Parathyroid adenoma (tissue), 2 donors: ENCODE data around the gene MYO1A.
"Not testable (repeated sequence)": the region's sequence is repeated elsewhere in the genome, so short reads cannot be mapped to it uniquely, and the experiment has no call there.

ENCODE experiments used
- H2AFZ ChIP-seq: fragments of 300-600 bp; sonication (generic); one replicate; pipeline ENCODE4 v1.7.0; 2017; ENCODE audit warnings: antibody characterized with exemption, mild to moderate bottlenecking
- H3K27ac ChIP-seq: fragments of 300-600 bp; sonication (generic); one replicate; pipeline ENCODE4 v1.7.0; 2017
- H3K27me3 ChIP-seq: fragments of 300-600 bp; sonication (generic); one replicate; pipeline ENCODE4 v1.7.0; 2017; ENCODE audit warnings: low read length; ENCODE audit not compliant: control insufficient read depth, insufficient read depth
- H3K36me3 ChIP-seq: fragments of 300-600 bp; sonication (generic); one replicate; pipeline ENCODE4 v1.7.0; 2017; ENCODE audit warnings: low read length; ENCODE audit not compliant: control insufficient read depth, insufficient read depth
- H3K4me1 ChIP-seq: fragments of 300-600 bp; sonication (generic); one replicate; pipeline ENCODE4 v1.7.0; 2017; ENCODE audit warnings: control low read depth
- H3K4me2 ChIP-seq: fragments of 300-600 bp; sonication (generic); one replicate; pipeline ENCODE4 v1.7.0; 2017; ENCODE audit warnings: low read length
- H3K4me3 ChIP-seq: fragments of 300-600 bp; sonication (generic); one replicate; pipeline ENCODE4 v1.7.0; 2017; ENCODE audit warnings: low read depth, low read length
- H3K79me2 ChIP-seq: fragments of 300-600 bp; sonication (generic); one replicate; pipeline ENCODE4 v1.7.0; 2017; ENCODE audit warnings: control low read depth
- H3K9ac ChIP-seq: fragments of 300-600 bp; sonication (generic); one replicate; pipeline ENCODE4 v1.7.0; 2017; ENCODE audit warnings: mild to moderate bottlenecking
- H3K9me3 ChIP-seq: fragments of 300-600 bp; sonication (generic); one replicate; pipeline ENCODE4 v1.7.0; 2017; ENCODE audit warnings: low read length; ENCODE audit not compliant: control insufficient read depth
- CTCF ChIP-seq: fragments of 300-600 bp; sonication (generic); IDR thresholded peaks from one replicate; pipeline ENCODE4 v1.7.0; 2017; ENCODE audit warnings: antibody characterized with exemption, mild to moderate bottlenecking
- donor health status: primary hyperparathyroidism.

The MYO1A gene

GRCh38 chr12:57057067-57057751 lies 7.3 kb upstream of the MYO1A start:
- H3K9me3 ChIP-seq = no peaks in the 10 kb centered on the region
- H3K4me3 ChIP-seq = no peak overlapping the region
- no peaks in the 10 kb centered on the region for H3K27me3 ChIP-seq
- H3K4me1 ChIP-seq = no peaks in the 10 kb centered on the region
- no peaks in the 10 kb centered on the region for H3K36me3 ChIP-seq
- H3K4me2 ChIP-seq = no peak overlapping the region
- H3K79me2 ChIP-seq = no peaks in the 10 kb centered on the region
- H2AFZ ChIP-seq = no peak overlapping the region
- TF ChIP-seq CTCF = no peak
- H3K27ac ChIP-seq = no peak overlapping the region
- H3K9ac ChIP-seq = no peak overlapping the region

- Histone ChIP-seq H3K36me3 (no peaks in the 10 kb centered on the region), H3K27me3 (no peaks in the 10 kb centered on the region), H3K79me2 (no peaks in the 10 kb centered on the region), H3K4me1 (no peaks in the 10 kb centered on the region), H3K27ac (no peak overlapping the region), H3K9me3 (no peaks in the 10 kb centered on the region), H3K9ac (no peak overlapping the region), H3K4me2 (no peak overlapping the region), H2AFZ (no peak overlapping the region), H3K4me3 (no peak overlapping the region)
- no peak for TF ChIP-seq CTCF
Measured at GRCh38 chr12:57055824-57056223, 5.9 kb upstream of the MYO1A start.

GRCh38 chr12:57053901-57054300 lies 4.0 kb upstream of the MYO1A start:
- H3K4me2 ChIP-seq, H2AFZ ChIP-seq, H3K27me3 ChIP-seq, H3K4me3 ChIP-seq, H3K79me2 ChIP-seq, H3K4me1 ChIP-seq, H3K9me3 ChIP-seq, H3K9ac ChIP-seq, H3K27ac ChIP-seq, H3K36me3 ChIP-seq: not testable (repeated sequence)

GRCh38 chr12:57053146-57053545 lies 3.2 kb upstream of the MYO1A start:
- H3K4me2 ChIP-seq, H2AFZ ChIP-seq, H3K4me3 ChIP-seq, H3K27me3 ChIP-seq, H3K27ac ChIP-seq, H3K79me2 ChIP-seq, H3K36me3 ChIP-seq, H3K9me3 ChIP-seq, H3K9ac ChIP-seq, H3K4me1 ChIP-seq: not testable (repeated sequence)

- Histone ChIP-seq H3K27me3 (no peaks in the 10 kb centered on the region), H3K27ac (no peak overlapping the region), H3K4me2 (no peak overlapping the region), H3K36me3 (no peaks in the 10 kb centered on the region), H3K9me3 (no peaks in the 10 kb centered on the region), H3K4me1 (no peaks in the 10 kb centered on the region), H3K9ac (no peak overlapping the region), H3K79me2 (no peaks in the 10 kb centered on the region), H2AFZ (no peak overlapping the region), H3K4me3 (no peak overlapping the region)
- TF ChIP-seq CTCF = no peak
Measured at GRCh38 chr12:57051011-57051410, 1.1 kb upstream of the MYO1A start.

GRCh38 chr12:57049119-57049446 lies 846 bp downstream of the MYO1A start:
- Histone ChIP-seq H3K4me3 (no peak overlapping the region), H3K9me3 (no peaks in the 10 kb centered on the region), H3K4me2 (no peak overlapping the region), H2AFZ (no peak overlapping the region), H3K36me3 (no peaks in the 10 kb centered on the region), H3K27me3 (no peaks in the 10 kb centered on the region), H3K4me1 (no peaks in the 10 kb centered on the region), H3K27ac (no peak overlapping the region), H3K79me2 (no peaks in the 10 kb centered on the region), H3K9ac (no peak overlapping the region)
- TF ChIP-seq CTCF = no peak
